H1 (cell line): ENCODE measurements around the gene PBX2. TPM values are rescaled to one million over a fixed set of nuclear protein-coding genes. Genes with fewer than 3 reads are reported as not detected.

Source experiments
- CTCF ChIA-PET: fragments of 300-600 bp; sonication (Branson Sonifier 250); formaldehyde crosslinking; loops from one replicate; lab custom pipeline; 2021; ENCODE audit not compliant: partially characterized antibody; lab: Charles Lee
- POLR2A ChIA-PET: fragments of 300-600 bp; sonication (Branson Sonifier 250); formaldehyde crosslinking; loops from one replicate; lab custom pipeline; 2021; ENCODE audit warnings: inconsistent platforms; ENCODE audit not compliant: partially characterized antibody; lab: Charles Lee
- DNase-seq, 2 experiments: peaks; one replicate each; pipeline versions ENCODE4 v3.0.0 to v3.0.0-alpha.2; 2010 to 2022; ENCODE audit warnings: low spot score in 2 of 2, low read depth in 1 of 2, mixed read lengths in 1 of 2
- FAIRE-seq: peaks from 2 replicates; lab custom pipeline; 2011; peaks lifted over from hg19 to GRCh38; lab: Jason Lieb, UNC
- H2AFZ ChIP-seq: 2 replicates; pipeline ENCODE4 v1.8.1; 2012; ENCODE audit warnings: low read length, inconsistent platforms
- H2AK5ac ChIP-seq: 2 replicates; pipeline ENCODE4 v1.6.1; 2013; ENCODE audit warnings: low read depth, low read length
- H2BK120ac ChIP-seq: replicated peaks from 2 replicates; pipeline ENCODE3; 2013; ENCODE audit warnings: low read depth, low read length, inconsistent platforms
- H2BK12ac ChIP-seq: 2 replicates; pipeline ENCODE4 v1.6.1; 2013; ENCODE audit warnings: low read depth, low read length
- H2BK15ac ChIP-seq: 2 replicates; pipeline ENCODE4 v1.6.1; 2013; ENCODE audit warnings: low read length
- H2BK20ac ChIP-seq: 2 replicates; pipeline ENCODE4 v1.6.1; 2013; ENCODE audit warnings: low read length
- H2BK5ac ChIP-seq: 2 replicates; pipeline ENCODE4 v1.6.1; 2013; ENCODE audit warnings: low read depth, low read length
- H3K14ac ChIP-seq: 2 replicates; pipeline ENCODE4 v1.6.1; 2013; ENCODE audit warnings: inconsistent platforms; ENCODE audit not compliant: insufficient read length
- H3K18ac ChIP-seq: 2 replicates; pipeline ENCODE4 v1.6.1; 2013; ENCODE audit warnings: low read length; ENCODE audit errors: extremely low read depth
- H3K23ac ChIP-seq: 2 replicates; pipeline ENCODE4 v1.6.1; 2013; ENCODE audit warnings: inconsistent platforms; ENCODE audit not compliant: insufficient read length
- H3K23me2 ChIP-seq: 2 replicates; pipeline ENCODE4 v1.6.1; 2013; ENCODE audit warnings: low read depth, low read length
- H3K27ac ChIP-seq: 2 replicates; pipeline ENCODE4 v1.6.1; 2011; ENCODE audit warnings: low read depth, low read length, inconsistent platforms
- H3K27me3 ChIP-seq, 4 experiments: replicated peaks in 1 of 4; 1 replicate in 1 of 4; 2 replicates in 3 of 4; pipeline versions ENCODE4 v1.6.1 to v1.8.1; 2011 to 2013; ENCODE audit warnings: low read length in 3 of 4, mild to moderate bottlenecking in 3 of 4, inconsistent platforms in 2 of 4, mixed read lengths in 2 of 4, moderate library complexity in 1 of 4; ENCODE audit not compliant: control insufficient read depth in 3 of 4, insufficient read depth in 3 of 4; ENCODE audit errors: extremely low read depth in 1 of 4
- H3K36me3 ChIP-seq, 4 experiments: 2 replicates each; pipeline versions ENCODE4 v1.6.1 to v1.8.1; 2011 to 2013; ENCODE audit warnings: mild to moderate bottlenecking in 4 of 4, low read length in 3 of 4, moderate library complexity in 2 of 4, control low read depth in 1 of 4, inconsistent platforms in 1 of 4; ENCODE audit not compliant: insufficient read depth in 4 of 4, control insufficient read depth in 2 of 4
- H3K4ac ChIP-seq: replicated peaks from 2 replicates; pipeline ENCODE3; 2013; ENCODE audit warnings: low read length, low read depth, mixed read lengths, inconsistent platforms; ENCODE audit not compliant: insufficient read length
- H3K4me1 ChIP-seq, 4 experiments: replicated peaks in 1 of 4; 1 replicate in 1 of 4; 2 replicates in 3 of 4; pipeline versions ENCODE4 v1.6.1 to v1.8.1; 2011 to 2013; ENCODE audit warnings: low read length in 3 of 4, inconsistent platforms in 2 of 4, mixed read lengths in 1 of 4; ENCODE audit not compliant: insufficient read depth in 4 of 4, control insufficient read depth in 3 of 4
- H3K4me2 ChIP-seq, 2 experiments: 2 replicates each; pipeline versions ENCODE4 v1.6.1 to v1.8.1; 2011 to 2013; ENCODE audit warnings: low read depth in 2 of 2, low read length in 2 of 2, control low read depth in 1 of 2, inconsistent platforms in 1 of 2, mild to moderate bottlenecking in 1 of 2; ENCODE audit not compliant: insufficient read depth in 1 of 2
- H3K4me3 ChIP-seq, 4 experiments: fragments of 200-600, 300-600 bp in 1 of 4; sonication (generic), shearing (Covaris generic), sonication (Bioruptor Twin) in 1 of 4; 2 replicates each; pipeline versions ENCODE4 v1.5.1 to v1.8.1; 2011 to 2016; ENCODE audit warnings: low read length in 4 of 4, low read depth in 3 of 4, control low read depth in 2 of 4, inconsistent platforms in 2 of 4, mild to moderate bottlenecking in 2 of 4, mixed read lengths in 1 of 4, moderate library complexity in 1 of 4; ENCODE audit not compliant: insufficient read depth in 2 of 4; ENCODE audit errors: extremely low read depth in 1 of 4
- H3K56ac ChIP-seq: replicated peaks from 2 replicates; pipeline ENCODE3; 2013; ENCODE audit warnings: low read depth, mild to moderate bottlenecking, mixed read lengths, low read length, inconsistent platforms; ENCODE audit not compliant: insufficient read length
- H3K79me1 ChIP-seq: 2 replicates; pipeline ENCODE4 v1.6.1; 2013; ENCODE audit warnings: low read depth, low read length, control low read depth
- H3K79me2 ChIP-seq, 2 experiments: 2 replicates each; pipeline versions ENCODE4 v1.6.1 to v1.8.1; 2012 to 2013; ENCODE audit warnings: low read length in 2 of 2, mild to moderate bottlenecking in 2 of 2, inconsistent platforms in 1 of 2; ENCODE audit not compliant: insufficient read depth in 2 of 2, control insufficient read depth in 1 of 2
- H3K9ac ChIP-seq, 4 experiments: replicated peaks in 1 of 4; 1 replicate in 1 of 4; 2 replicates in 3 of 4; pipeline versions ENCODE4 v1.6.1 to v1.8.1; 2011 to 2013; ENCODE audit warnings: low read depth in 3 of 4, low read length in 3 of 4, control low read depth in 2 of 4, mild to moderate bottlenecking in 2 of 4, moderate library complexity in 2 of 4, inconsistent platforms in 1 of 4; ENCODE audit errors: extremely low read depth in 1 of 4
- H3K9me3 ChIP-seq, 2 experiments: 2 replicates each; pipeline versions ENCODE4 v1.6.1 to v1.8.1; 2012 to 2013; ENCODE audit warnings: mild to moderate bottlenecking in 2 of 2, moderate library complexity in 2 of 2, control low read depth in 1 of 2, inconsistent platforms in 1 of 2, low read depth in 1 of 2, low read length in 1 of 2, mixed read lengths in 1 of 2; ENCODE audit not compliant: insufficient read depth in 2 of 2
- H4K20me1 ChIP-seq, 2 experiments: replicated peaks in 1 of 2; 2 replicates each; pipeline versions ENCODE3 to v1.8.1; 2011 to 2013; ENCODE audit warnings: inconsistent platforms in 2 of 2, low read length in 2 of 2, mild to moderate bottlenecking in 1 of 2; ENCODE audit not compliant: insufficient read depth in 2 of 2, control insufficient read depth in 1 of 2
- H4K5ac ChIP-seq: 2 replicates; pipeline ENCODE4 v1.6.1; 2013; ENCODE audit warnings: low read length, low read depth, mixed read lengths, inconsistent platforms; ENCODE audit not compliant: insufficient read length
- H4K8ac ChIP-seq: 2 replicates; pipeline ENCODE4 v1.8.0; 2013; ENCODE audit warnings: mild to moderate bottlenecking, moderate library complexity, low read length, inconsistent platforms; ENCODE audit not compliant: insufficient read depth; ENCODE audit errors: extremely low read depth
- H4K91ac ChIP-seq: replicated peaks from 2 replicates; pipeline ENCODE3; 2013; ENCODE audit warnings: low read length, mixed read lengths, inconsistent platforms; ENCODE audit not compliant: insufficient read length
- WGBS, 2 experiments: shearing (Covaris generic) in 1 of 2; methylation state at CpG; one replicate each; pipeline versions ENCODE4 v1.1.6 to v1.1.7; 2013 to 2015; ENCODE audit warnings: low lambda C conversion rate in 2 of 2, mixed read lengths in 2 of 2, inconsistent platforms in 1 of 2, low coverage in 1 of 2, missing lambda C conversion rate in 1 of 2; ENCODE audit not compliant: insufficient replicate concordance in 2 of 2, insufficient coverage in 1 of 2, insufficient read length in 1 of 2; ENCODE audit errors: extremely low coverage in 1 of 2, missing lambda C conversion rate in 1 of 2; 5-methylcytosine and 5-hydroxymethylcytosine counted together
- polyA plus RNA-seq, 7 experiments: library from polyadenylated mRNA; depleted of rRNA in 3 of 7; stranded (reverse) in 5 of 7; unstranded in 2 of 7; fragments of >200 nt in 5 of 7; fragments of 200-250 nt in 2 of 7; gene quantifications; 1 replicate in 5 of 7; 2 replicates in 1 of 7; 4 replicates in 1 of 7; pipeline versions ENCODE4 v1.2.1 to v1.2.3, GENCODE V29; 2011 to 2013; ENCODE audit warnings: missing spikeins in 2 of 7, mixed read lengths in 2 of 7
- total RNA-seq: library from RNA; stranded (reverse); fragmentation: NEBNext Ultra II Directional; extraction: Animal tissue kit (Norgen Biotek cat#: 25700); gene quantifications from 2 replicates; pipeline ENCODE4 v1.2.1, GENCODE V29; 2021

PBX2 gene
- total and polyA plus RNA-seq, 2 of the 8 experiments (the other 6 are each of a cell fraction or from before 2014, with no cell fraction given): 102 to 130 TPM

DNA sequence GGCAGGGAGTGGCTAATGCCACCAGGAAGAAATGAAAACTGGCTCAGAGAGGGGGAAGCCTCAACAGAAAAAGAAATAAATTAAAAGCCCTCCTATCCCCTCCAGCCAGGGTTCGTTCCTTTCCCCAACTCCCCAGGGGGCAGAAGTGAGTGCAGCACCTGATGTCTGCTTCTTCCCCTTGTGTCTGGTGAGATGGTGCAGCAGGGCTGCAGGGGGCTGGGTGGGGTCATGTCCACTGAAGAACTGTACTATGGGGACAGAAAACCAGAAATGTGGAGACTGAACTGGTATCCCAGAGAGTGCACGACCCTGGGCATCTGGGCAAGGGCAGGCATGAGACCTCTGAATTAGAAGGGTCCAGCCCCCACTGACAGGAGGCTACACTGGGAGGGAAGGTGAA lies 21.7 kb downstream of the PBX2 start:
- CTCF ChIA-PET: interaction anchor here (1.1 to 6.7 kb wide), 6 partner anchors 10 to 54 kb away, joined by 3 to 72 read pairs (median 8); no protein-coding TSS in a partner anchor
- no peak overlapping the region for H3K27ac ChIP-seq
- H3K36me3 ChIP-seq: peaks cover 4 to 41% (median 32%) of the 10 kb centered on the region in 4 experiments

More for the DNA sequence above, 21.7 kb downstream of the PBX2 start:
- Histone ChIP-seq H3K9ac (no peak overlapping the region), H3K18ac (no peak overlapping the region), H2AK5ac (no peak overlapping the region), H2BK12ac (no peak overlapping the region), H4K20me1 (peaks cover 2 to 7% of the 10 kb centered on the region in 2 experiments), H4K91ac (no peak overlapping the region), H3K23ac (no peak overlapping the region), H4K8ac (no peak overlapping the region), H2BK5ac (no peak overlapping the region), H3K4ac (no peak overlapping the region), H3K4me1 (peaks cover 1 to 9% (median 3%) of the 10 kb centered on the region in 4 experiments; a peak in 5 of 7 replicates), H2BK120ac (no peak overlapping the region), H3K79me1 (no peaks in the 10 kb centered on the region; the same call in 1 of the 2 replicates), H3K9me3 (no peaks in the 10 kb centered on the region), H3K23me2 (no peaks in the 10 kb centered on the region), H2BK15ac (no peak overlapping the region), H3K4me3 (no peak overlapping the region), H4K5ac (no peak overlapping the region), H3K56ac (no peak overlapping the region), H2AFZ (no peak overlapping the region), H3K79me2 (peaks cover 0 to 13% of the 10 kb centered on the region in 2 experiments; a peak in 3 of 4 replicates), H3K14ac (no peak overlapping the region), H3K27me3 (no peaks in the 10 kb centered on the region), H2BK20ac (no peak overlapping the region), H3K4me2 (no peak overlapping the region)
- FAIRE-seq: no peak
- WGBS, 2 experiments: 88% methylated on average over 2 of the region's 2 CpGs; no CpG with 5 or more reads in 1 of the 2 experiments
- DNase-seq: no peak
- POLR2A ChIA-PET: interaction anchor here (0.9 to 6.8 kb wide), 10 partner anchors 8 to 198 kb away, joined by 3 to 49 read pairs (median 4); partner anchors contain the start of genes AGPAT1, FKBPL, PRRT1 and TNXB
